ENCODE data around the gene FSIP2. TPM values are rescaled to one million over a fixed set of nuclear protein-coding genes. Genes with fewer than 3 reads are reported as not detected.

The FSIP2 gene
- total RNA-seq, 1 donor from 2014 or later: 1.2 TPM

- Histone ChIP-seq H3K4me1 (no peaks in the 10 kb centered on the region), H3K36me3 (no peaks in the 10 kb centered on the region), H3K27ac (no peak overlapping the region), H3K4me3 (no peak overlapping the region), H3K27me3 (no peaks in the 10 kb centered on the region), H3K9me3 (no peaks in the 10 kb centered on the region)
- TF ChIP-seq POLR2AphosphoS5 (IDR thresholded peaks at IDR 0.05; ENCODE audit: insufficient read depth in 1 of 2, low read depth in 1 of 2) (no peak), CTCF (IDR thresholded peaks at IDR 0.05) (no peak), POLR2A (IDR thresholded peaks at IDR 0.05) (no peak)
- DNase-seq (ENCODE audit: extremely low spot score in 2 of 2): no peak
- intact Hi-C loops (cut with DNase I): no loop called here
Observed at GRCh38 chr2:185780890-185781289, 42.3 kb downstream of the FSIP2 start.

- Histone ChIP-seq H3K27ac (no peak overlapping the region), H3K27me3 (no peaks in the 10 kb centered on the region), H3K36me3 (no peaks in the 10 kb centered on the region), H3K9me3 (no peaks in the 10 kb centered on the region), H3K4me1 (no peaks in the 10 kb centered on the region), H3K4me3 (no peak overlapping the region)
- DNase-seq (ENCODE audit: extremely low spot score in 2 of 2): no peak
- TF ChIP-seq POLR2A (IDR thresholded peaks at IDR 0.05): no peak
- intact Hi-C loops (cut with DNase I): no loop called here
Observed at GRCh38 chr2:185782223-185782769, 43.7 kb downstream of the FSIP2 start.

- Histone ChIP-seq H3K4me3 (no peak overlapping the region), H3K27ac (no peak overlapping the region), H3K27me3 (no peaks in the 10 kb centered on the region), H3K4me1 (no peaks in the 10 kb centered on the region), H3K36me3 (no peaks in the 10 kb centered on the region), H3K9me3 (no peaks in the 10 kb centered on the region)
- TF ChIP-seq POLR2AphosphoS5 (IDR thresholded peaks at IDR 0.05; ENCODE audit: insufficient read depth in 1 of 2, low read depth in 1 of 2) (no peak), POLR2A (IDR thresholded peaks at IDR 0.05) (no peak), CTCF (IDR thresholded peaks at IDR 0.05) (no peak)
- DNase-seq (ENCODE audit: extremely low spot score in 2 of 2): no peak
- intact Hi-C loops (cut with DNase I): no loop called here
Observed at GRCh38 chr2:185785156-185785555, 46.6 kb downstream of the FSIP2 start.

- H3K27me3 ChIP-seq: no peaks in the 10 kb centered on the region
- no peak for TF ChIP-seq POLR2AphosphoS5 (IDR thresholded peaks at IDR 0.05; ENCODE audit: insufficient read depth in 1 of 2, low read depth in 1 of 2)
- no peak for TF ChIP-seq CTCF (IDR thresholded peaks at IDR 0.05)
- TF ChIP-seq POLR2A (IDR thresholded peaks at IDR 0.05): no peak
- no peaks in the 10 kb centered on the region for H3K4me1 ChIP-seq
- H3K36me3 ChIP-seq: no peaks in the 10 kb centered on the region
- H3K27ac ChIP-seq: no peak overlapping the region
- DNase-seq (ENCODE audit: extremely low spot score in 2 of 2): no peak
- intact Hi-C loops (cut with DNase I): no loop called here
- no peaks in the 10 kb centered on the region for H3K9me3 ChIP-seq
- no peak overlapping the region for H3K4me3 ChIP-seq
Observed at GRCh38 chr2:185785851-185786473, 47.4 kb downstream of the FSIP2 start.

GRCh38 chr2:185787227-185788145, 48.9 kb downstream of the FSIP2 start:
- H3K27me3 ChIP-seq: no peaks in the 10 kb centered on the region
- H3K27ac ChIP-seq: no peak overlapping the region
- intact Hi-C loops (cut with DNase I): no loop called here

More at GRCh38 chr2:185787227-185788145, 48.9 kb downstream of the FSIP2 start:
- TF ChIP-seq POLR2AphosphoS5 (IDR thresholded peaks at IDR 0.05; ENCODE audit: insufficient read depth in 1 of 2, low read depth in 1 of 2) (no peak), POLR2A (IDR thresholded peaks at IDR 0.05) (no peak), CTCF (IDR thresholded peaks at IDR 0.05) (no peak)
- Histone ChIP-seq H3K9me3 (no peaks in the 10 kb centered on the region), H3K4me3 (no peak overlapping the region), H3K4me1 (no peaks in the 10 kb centered on the region), H3K36me3 (no peaks in the 10 kb centered on the region)
- no peak for DNase-seq (ENCODE audit: extremely low spot score in 2 of 2)
